ENCODE results near the gene KCNH3.

- TF ChIP-seq GFI1B (tag by site-specific recombination; IDR thresholded peaks at IDR 0.05) (no peak), CTCF (tag by site-specific recombination; IDR thresholded peaks at IDR 0.05) (no peak)
Measured at GRCh38 chr12:49541911-49542505, 3.2 kb downstream of the KCNH3 start.

Measured in HEK293 (cell line).